Sigmoid colon (tissue), 4 donors: ENCODE data around the gene SNX27.

ENCODE experiments used
- CTCF ChIP-seq, 4 experiments: fragments of 450-650 bp in 3 of 4; fragments of 200-600 bp in 1 of 4; IDR thresholded peaks; one replicate each; pipeline ENCODE4 v1.5.1; 2016 to 2019; ENCODE audit warnings: antibody characterized with exemption in 4 of 4, mild to moderate bottlenecking in 3 of 4, moderate library complexity in 2 of 4
- EP300 ChIP-seq, 4 donors: sonication (generic); formaldehyde crosslinking; IDR thresholded peaks; one replicate each; pipeline ENCODE4 v1.6.1; 2017; ENCODE audit warnings: antibody characterized with exemption in 4 of 4
- POLR2A ChIP-seq, 2 donors: fragments of 450-650 bp; IDR thresholded peaks; one replicate each; pipeline ENCODE4 v1.6.1; 2016; ENCODE audit warnings: antibody characterized with exemption in 2 of 2, mild to moderate bottlenecking in 2 of 2, moderate library complexity in 2 of 2
- POLR2AphosphoS5 ChIP-seq, 4 donors: sonication (generic); formaldehyde crosslinking; IDR thresholded peaks; one replicate each; pipeline ENCODE4 v1.6.1; 2017; ENCODE audit warnings: antibody characterized with exemption in 4 of 4

GRCh38 chr1:151619489-151620093, 7.7 kb downstream of the SNX27 start:
- TF ChIP-seq CTCF (IDR thresholded peaks at IDR 0.05) (no peak), POLR2AphosphoS5 (IDR thresholded peaks at IDR 0.05) (peak in 1 of 4 donors; percentile 10), EP300 (IDR thresholded peaks at IDR 0.05) (no peak), POLR2A (IDR thresholded peaks at IDR 0.05) (no peak)
